Thoracic aorta endothelial cell (primary cell): ENCODE measurements around the gene MZT2B. TPM values are rescaled to one million over a fixed set of nuclear protein-coding genes. Genes with fewer than 3 reads are reported as not detected.

ENCODE experiments used
- total RNA-seq: library from RNA; depleted of rRNA; stranded (reverse); fragments of >200 nt; gene quantifications from 2 replicates; pipeline ENCODE4 v1.2.3, GENCODE V29; 2012

MZT2B gene
- 85.7 and 109 TPM in 2 replicates for total RNA-seq

DNA sequence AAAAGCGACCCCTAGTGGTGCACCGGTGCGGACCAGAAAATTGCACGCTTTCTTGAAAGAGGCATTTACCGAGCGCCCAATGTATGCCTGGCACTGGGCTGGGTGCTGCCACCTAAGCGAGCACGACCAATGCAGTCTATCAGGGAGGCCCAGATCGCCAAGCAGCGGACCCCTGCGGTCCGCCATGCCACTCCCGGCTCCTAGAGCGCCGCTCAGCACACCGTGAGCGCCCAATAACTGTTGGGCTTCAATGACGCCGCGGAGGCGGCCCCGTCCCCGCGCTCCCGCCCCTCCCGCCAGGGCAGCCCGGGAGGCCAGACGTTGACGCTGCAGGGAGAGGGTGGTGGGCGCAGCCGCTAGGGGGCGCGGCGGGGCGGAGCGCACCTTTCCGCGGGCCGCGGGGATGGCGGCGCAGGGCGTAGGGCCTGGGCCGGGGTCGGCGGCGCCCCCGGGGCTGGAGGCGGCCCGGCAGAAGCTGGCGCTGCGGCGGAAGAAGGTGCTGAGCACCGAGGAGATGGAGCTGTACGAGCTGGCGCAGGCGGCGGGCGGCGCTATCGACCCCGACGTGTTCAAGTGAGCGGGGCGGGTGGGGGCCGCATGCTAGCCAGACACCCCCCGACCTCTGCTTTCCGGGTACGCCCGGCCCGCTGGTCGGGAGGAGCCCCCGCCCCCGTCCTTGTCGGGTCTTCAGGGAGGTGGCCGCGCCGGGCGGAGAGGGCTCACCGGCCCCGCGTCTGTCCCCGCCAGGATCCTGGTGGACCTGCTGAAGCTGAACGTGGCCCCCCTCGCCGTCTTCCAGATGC, at the start of gene MZT2B:
Gene MZT2B, plus strand, starts transcription at position 383 of the 803 bp plus-strand sequence. Its CDS starts 21 bp downstream, at position 404.

GRCh38 chr2:130145006-130145414, 37.1 kb upstream of the MZT2B start, which contains the start of gene CCDC74B:
Gene CCDC74B (minus strand): TSS chr2:130145112. CDS start chr2:130144996, 116 bp downstream.

DNA sequence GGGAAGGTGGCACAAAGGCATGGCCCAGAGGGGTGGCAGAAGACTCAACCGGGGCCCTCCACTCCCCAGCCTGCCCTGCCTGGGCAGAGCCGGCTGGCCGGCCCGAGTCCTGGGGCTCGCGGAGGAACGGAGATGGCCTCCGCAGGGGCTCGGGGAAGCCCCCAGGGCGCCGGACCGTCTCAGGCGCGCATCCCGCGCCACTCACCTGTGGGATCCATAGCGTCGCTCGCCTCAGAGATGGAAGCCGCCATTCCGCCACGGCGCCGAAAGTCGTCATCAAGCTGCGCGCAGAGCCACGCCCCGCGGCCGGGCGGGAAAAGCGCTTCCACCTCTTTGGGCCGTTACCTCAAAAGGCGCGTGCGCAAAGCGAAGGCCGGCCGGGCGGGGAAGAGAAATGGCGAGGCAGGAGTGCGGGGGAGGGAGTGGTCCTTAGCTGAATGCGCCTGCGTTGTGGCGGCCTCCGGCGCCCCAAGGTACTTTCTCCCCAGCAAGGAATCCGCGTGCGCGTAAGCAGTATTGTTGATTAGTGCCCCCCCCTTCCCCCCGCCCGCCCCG, 660 bp upstream of the MZT2B start, which contains the start of gene SMPD4:
Gene SMPD4, minus strand, starts transcription at position 278 of the 555 bp plus-strand sequence. CDS start 5,010 bp downstream, outside the sequence.

DNA sequence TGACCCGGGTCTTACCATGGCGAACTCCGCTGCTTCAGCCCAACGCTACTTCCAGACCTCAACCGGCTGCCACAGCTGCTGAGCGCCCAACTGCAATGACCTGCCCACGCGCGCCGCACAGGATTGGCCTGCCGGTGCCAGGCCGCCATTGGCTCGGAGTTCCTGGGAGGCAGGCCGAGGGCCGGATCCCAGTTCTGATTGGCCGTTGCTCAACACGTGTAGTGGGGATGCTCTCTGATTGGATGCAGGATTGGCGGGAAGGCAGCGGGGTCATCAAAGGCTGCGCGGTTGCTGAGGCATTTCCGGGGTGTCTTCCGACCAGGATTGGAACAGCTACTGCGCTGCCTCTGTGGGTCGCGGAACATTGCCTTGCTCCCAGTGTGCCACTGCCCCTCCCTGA, 16.3 kb downstream of the MZT2B start, which contains the start of gene TUBA3E:
Gene TUBA3E, minus strand, starts transcription at position 97 of the 400 bp plus-strand sequence. Its CDS starts 79 bp downstream, at position 18.

Other genes starting within 250 kb of the MZT2B start
- not detected in 2 replicates for gene RAB6C, start 202.6 kb upstream of the MZT2B start, total RNA-seq
- gene POTEF, start 53.0 kb upstream of the MZT2B start, total RNA-seq, result 0.13 TPM in 1 of 2 replicates, not detected in the other
- gene CCDC74B, start 37.1 kb upstream of the MZT2B start, total RNA-seq, result 0.66 and 0.86 TPM in 2 replicates
- 29.5 and 44.8 TPM in 2 replicates for gene SMPD4, start 660 bp upstream of the MZT2B start, total RNA-seq
- gene TUBA3E, start 16.2 kb downstream of the MZT2B start, total RNA-seq, result not detected in 2 replicates
- gene IMP4, start 160.6 kb downstream of the MZT2B start, total RNA-seq, result 98.8 and 114 TPM in 2 replicates
- 23.3 and 48.5 TPM in 2 replicates for gene PTPN18, start 173.8 kb downstream of the MZT2B start, total RNA-seq